Heart right ventricle (tissue), 16 donors: ENCODE data around the gene LGR4. TPM values are rescaled to one million over a fixed set of nuclear protein-coding genes. Genes with fewer than 3 reads are reported as not detected.

ENCODE experiments used
- ATAC-seq, 8 donors: fragments of 200-7000 bp; cut with Tn5 transposase; one replicate each; pipeline ENCODE4 v1.9.1; 2020; ENCODE audit warnings: mild to moderate bottlenecking in 8 of 8, moderate library complexity in 8 of 8, moderate number of reproducible peaks in 1 of 8
- DNase-seq, 2 donors: peaks; one replicate each; pipeline ENCODE4 v3.0.0-alpha.2; 2020
- H3K27ac ChIP-seq, 10 donors: fragments of 200-600 bp; sonication (generic) in 2 of 10; one replicate each; pipeline versions ENCODE4 v1.5.0 to v1.8.0; 2020 to 2022; ENCODE audit warnings: mild to moderate bottlenecking in 3 of 10
- H3K27me3 ChIP-seq, 7 donors: fragments of 200-600 bp; one replicate each; pipeline ENCODE4 v1.8.0; 2021 to 2022; ENCODE audit warnings: mild to moderate bottlenecking in 2 of 7
- H3K36me3 ChIP-seq, 9 donors: fragments of 200-600 bp; sonication (generic) in 1 of 9; one replicate each; pipeline versions ENCODE4 v1.5.0 to v1.8.0; 2020 to 2022; ENCODE audit warnings: mild to moderate bottlenecking in 2 of 9
- H3K4me1 ChIP-seq, 9 donors: fragments of 200-600 bp; sonication (generic) in 1 of 9; one replicate each; pipeline versions ENCODE4 v1.5.0 to v1.8.0; 2020 to 2022; ENCODE audit warnings: mild to moderate bottlenecking in 4 of 9
- H3K4me3 ChIP-seq, 10 donors: fragments of 200-600 bp; sonication (generic) in 2 of 10; one replicate each; pipeline versions ENCODE4 v1.5.0 to v1.8.0; 2020 to 2022; ENCODE audit warnings: mild to moderate bottlenecking in 7 of 10, moderate library complexity in 2 of 10
- H3K9me3 ChIP-seq, 11 donors: fragments of 200-600 bp in 10 of 11; sonication (generic) in 2 of 11; one replicate each; pipeline versions ENCODE4 v1.5.0 to v1.8.0; 2013 to 2022; ENCODE audit warnings: mild to moderate bottlenecking in 2 of 11, control low read depth in 1 of 11, moderate library complexity in 1 of 11
- CTCF ChIP-seq, 9 donors: fragments of 200-600 bp; sonication (generic) in 2 of 9; IDR thresholded peaks; one replicate each; pipeline versions ENCODE4 v1.5.0 to v1.8.0; 2021 to 2022; ENCODE audit warnings: antibody characterized with exemption in 9 of 9, mild to moderate bottlenecking in 5 of 9, moderate library complexity in 1 of 9
- WGBS, 2 donors: extraction: QIAGEN DNeasy Blood & Tissue Kit; methylation state at CpG; one replicate each; pipeline ENCODE4 v1.1.7; 2013; ENCODE audit warnings: inconsistent platforms in 1 of 2; 5-methylcytosine and 5-hydroxymethylcytosine counted together
- intact Hi-C, 10 donors: fragments of 100-400 bp; cut with DNase I; formaldehyde crosslinking; loops; one replicate each; pipeline versions ENCODE4 v1.11.1 to v1.14.2; 2022
- polyA plus RNA-seq, 2 donors: library from polyadenylated mRNA; stranded (reverse); fragments of 200-250 nt; gene quantifications; one replicate each; pipeline ENCODE4 v1.2.3, GENCODE V29; 2013
- total RNA-seq, 10 donors: library from RNA; stranded (reverse); fragmentation: NEBNext Ultra II Directional in 3 of 10; extraction: Animal tissue kit (Norgen Biotek cat#: 25700) in 3 of 10; gene quantifications; one replicate each; pipeline versions ENCODE4 v1.2.1 to v1.2.4, GENCODE V29; 2021 to 2023
- donor health status: Arrhythmogenic right ventricular cardiomyopathy.
- donor health status: ischemic (EF 13 %, LVEDD 7.1; RV severe dilation, severe dysfunction).
- donor health status: healthy with polysubstance abuse.
- donor health status: DM: no; HTN: yes; CAD: no.
- donor health status: DM: no; HTN: no; CAD: no.
- donor health status: ischemic (EF 25% LVEDD 6.9; RV normal size, moderate dysfunction).
- donor health status: ischemic (EF 25% LVEDD 5.7; RV mildly dilated, moderate dysfunction).
- donor health status: healthy.
- donor health status: DM: yes; HTN: yes; CAD: no.
- donor health status: Ischemic cardiomyopathy.
- donor health status: ischemic (EF 35%, LVEDD 5.7; RV mildly dilated, moderate dysfunction).
- donor health status: nonischemic (EF 11% LVEDD 7.7; RV severe dilation, severe dysfunction).
- donor health status: DM: yes; HTN: yes; CAD: no.
- donor health status: PGD.
- donor health status: ischemic (EF 29% LVEDD 5.4; RV normal size, mild dysfunction).
- donor health status: nonischemic (EF 23%, LVEDD 6.1; RV moderate dilation, normal function).

LGR4 gene
- total and polyA plus RNA-seq, 12 donors: 6.0 to 41.0 (median 21.7) TPM

GRCh38 chr11:27456795-27457329, 15.7 kb downstream of the LGR4 start:
- Histone ChIP-seq H3K27me3 (no peaks in the 10 kb centered on the region), H3K27ac (no peak overlapping the region), H3K9me3 (no peaks in the 10 kb centered on the region), H3K4me3 (no peak overlapping the region), H3K4me1 (peaks cover 0 to 11% (median 4%) of the 10 kb centered on the region in 9 donors), H3K36me3 (no peaks in the 10 kb centered on the region)
- ATAC-seq: no peak
- TF ChIP-seq CTCF (IDR thresholded peaks at IDR 0.05): no peak
- DNase-seq: no peak
- intact Hi-C loops: no loop called here

- H3K4me3 ChIP-seq: no peak overlapping the region
- no peak for TF ChIP-seq CTCF (IDR thresholded peaks at IDR 0.05)
- DNase-seq: no peak
- H3K27ac ChIP-seq: no peak overlapping the region
- no peaks in the 10 kb centered on the region for H3K9me3 ChIP-seq
- intact Hi-C loops: no loop called here
- H3K36me3 ChIP-seq: no peaks in the 10 kb centered on the region
- no peak for ATAC-seq
- H3K4me1 ChIP-seq: peaks cover 0 to 15% (median 6%) of the 10 kb centered on the region in 9 donors
- H3K27me3 ChIP-seq: no peaks in the 10 kb centered on the region
- 56 to 58% methylated on average over 2 of the region's 2 CpGs for WGBS, 2 donors
Measured at GRCh38 chr11:27456140-27456794, 16.3 kb downstream of the LGR4 start.

- no peak for TF ChIP-seq CTCF (IDR thresholded peaks at IDR 0.05)
- H3K9me3 ChIP-seq: no peaks in the 10 kb centered on the region
- ATAC-seq (no peak), DNase-seq (no peak)
- H3K27ac ChIP-seq: no peak overlapping the region
- no peaks in the 10 kb centered on the region for H3K36me3 ChIP-seq
- WGBS, 2 donors: 97% methylated on average over 4 of the region's 4 CpGs
- no peaks in the 10 kb centered on the region for H3K27me3 ChIP-seq
- intact Hi-C loops: no loop called here
- H3K4me1 ChIP-seq: peaks cover 0 to 19% (median 8%) of the 10 kb centered on the region in 9 donors
- no peak overlapping the region for H3K4me3 ChIP-seq
Measured at GRCh38 chr11:27455667-27456066, 16.9 kb downstream of the LGR4 start.

GRCh38 chr11:27453701-27454100, 18.9 kb downstream of the LGR4 start:
- TF ChIP-seq CTCF (IDR thresholded peaks at IDR 0.05): no peak
- Histone ChIP-seq H3K9me3 (no peaks in the 10 kb centered on the region), H3K4me1 (peaks cover 0 to 22% (median 10%) of the 10 kb centered on the region in 9 donors), H3K27me3 (no peaks in the 10 kb centered on the region), H3K27ac (no peak overlapping the region), H3K36me3 (no peaks in the 10 kb centered on the region), H3K4me3 (no peak overlapping the region)
- 50% methylated on average over 1 of the region's 1 CpG for WGBS, 2 donors
- DNase-seq (no peak), ATAC-seq (no peak)
- intact Hi-C loops: no loop called here
